ENCODE data around the gene KIAA1217.

Gene KIAA1217, protein sequence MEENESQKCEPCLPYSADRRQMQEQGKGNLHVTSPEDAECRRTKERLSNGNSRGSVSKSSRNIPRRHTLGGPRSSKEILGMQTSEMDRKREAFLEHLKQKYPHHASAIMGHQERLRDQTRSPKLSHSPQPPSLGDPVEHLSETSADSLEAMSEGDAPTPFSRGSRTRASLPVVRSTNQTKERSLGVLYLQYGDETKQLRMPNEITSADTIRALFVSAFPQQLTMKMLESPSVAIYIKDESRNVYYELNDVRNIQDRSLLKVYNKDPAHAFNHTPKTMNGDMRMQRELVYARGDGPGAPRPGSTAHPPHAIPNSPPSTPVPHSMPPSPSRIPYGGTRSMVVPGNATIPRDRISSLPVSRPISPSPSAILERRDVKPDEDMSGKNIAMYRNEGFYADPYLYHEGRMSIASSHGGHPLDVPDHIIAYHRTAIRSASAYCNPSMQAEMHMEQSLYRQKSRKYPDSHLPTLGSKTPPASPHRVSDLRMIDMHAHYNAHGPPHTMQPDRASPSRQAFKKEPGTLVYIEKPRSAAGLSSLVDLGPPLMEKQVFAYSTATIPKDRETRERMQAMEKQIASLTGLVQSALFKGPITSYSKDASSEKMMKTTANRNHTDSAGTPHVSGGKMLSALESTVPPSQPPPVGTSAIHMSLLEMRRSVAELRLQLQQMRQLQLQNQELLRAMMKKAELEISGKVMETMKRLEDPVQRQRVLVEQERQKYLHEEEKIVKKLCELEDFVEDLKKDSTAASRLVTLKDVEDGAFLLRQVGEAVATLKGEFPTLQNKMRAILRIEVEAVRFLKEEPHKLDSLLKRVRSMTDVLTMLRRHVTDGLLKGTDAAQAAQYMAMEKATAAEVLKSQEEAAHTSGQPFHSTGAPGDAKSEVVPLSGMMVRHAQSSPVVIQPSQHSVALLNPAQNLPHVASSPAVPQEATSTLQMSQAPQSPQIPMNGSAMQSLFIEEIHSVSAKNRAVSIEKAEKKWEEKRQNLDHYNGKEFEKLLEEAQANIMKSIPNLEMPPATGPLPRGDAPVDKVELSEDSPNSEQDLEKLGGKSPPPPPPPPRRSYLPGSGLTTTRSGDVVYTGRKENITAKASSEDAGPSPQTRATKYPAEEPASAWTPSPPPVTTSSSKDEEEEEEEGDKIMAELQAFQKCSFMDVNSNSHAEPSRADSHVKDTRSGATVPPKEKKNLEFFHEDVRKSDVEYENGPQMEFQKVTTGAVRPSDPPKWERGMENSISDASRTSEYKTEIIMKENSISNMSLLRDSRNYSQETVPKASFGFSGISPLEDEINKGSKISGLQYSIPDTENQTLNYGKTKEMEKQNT (N-terminal part only)
- long read RNA-seq, donor 1, full-length matches to known transcripts: 3 of 20 reads
- long read RNA-seq, donor 1, partial matches to known transcripts: 17 of 20 reads
- long read RNA-seq, donor 1, other reads (novel, unspliced or antisense): 0 of 20 reads
- long read RNA-seq, donor 2, partial matches to known transcripts: 22 of 23 reads
- long read RNA-seq, donor 2, other reads (novel, unspliced or antisense): 0 of 23 reads
- long read RNA-seq, donor 3, partial matches to known transcripts: 28 of 29 reads
- long read RNA-seq, donor 3, other reads (novel, unspliced or antisense): 0 of 29 reads
- long read RNA-seq, donor 4, full-length matches to known transcripts: 5 of 35 reads
- long read RNA-seq, donor 4, partial matches to known transcripts: 30 of 35 reads
- long read RNA-seq, donor 4, other reads (novel, unspliced or antisense): 0 of 35 reads
- long read RNA-seq, donor 5, partial matches to known transcripts: 10 of 11 reads
- long read RNA-seq, donor 5, other reads (novel, unspliced or antisense): 0 of 11 reads
- long read RNA-seq, donor 6, partial matches to known transcripts: 14 of 16 reads
- long read RNA-seq, donor 6, other reads (novel, unspliced or antisense): 0 of 16 reads
- long read RNA-seq, donor 7, partial matches to known transcripts: 60 of 61 reads
- long read RNA-seq, donor 7, other reads (novel, unspliced or antisense): 0 of 61 reads
- long read RNA-seq, donor 8, partial matches to known transcripts: 19 of 19 reads
- long read RNA-seq, donor 8, other reads (novel, unspliced or antisense): 0 of 19 reads

DNA sequence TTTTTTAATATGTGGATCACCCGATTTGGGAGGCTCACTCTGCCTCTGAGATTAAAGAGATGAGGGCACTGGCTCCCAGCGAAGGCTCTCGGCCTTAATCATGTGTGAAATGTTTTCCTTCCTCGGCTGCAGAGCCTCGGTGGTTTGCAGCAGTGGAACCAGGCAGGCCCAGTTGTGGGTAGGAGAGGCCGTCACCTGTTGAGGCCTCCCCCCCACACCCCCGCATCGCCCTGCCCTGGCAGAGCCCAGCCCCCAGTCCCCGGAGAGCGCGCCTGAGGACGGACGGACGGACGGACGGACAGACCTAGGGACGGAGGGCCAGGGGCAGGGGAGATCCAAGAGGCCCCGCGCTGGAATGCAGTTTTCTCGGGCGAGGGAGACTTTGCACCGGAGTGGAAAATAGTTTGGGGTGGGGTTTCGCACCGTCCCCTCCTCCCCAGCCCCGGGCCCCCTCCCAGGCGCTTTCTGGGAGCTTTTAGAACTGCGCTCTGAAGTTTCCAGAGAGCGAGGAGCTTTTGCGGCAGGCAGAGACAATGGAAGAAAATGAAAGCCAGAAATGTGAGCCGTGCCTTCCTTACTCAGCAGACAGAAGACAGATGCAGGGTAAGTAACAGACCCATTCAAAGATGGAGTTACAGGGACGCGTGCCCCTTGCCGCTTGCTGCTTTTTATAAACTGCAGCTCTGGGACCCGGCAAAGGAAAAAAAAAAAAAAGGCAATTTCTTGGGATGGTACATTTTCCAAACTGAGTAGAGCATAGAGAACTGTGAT is at the start of gene KIAA1217:
KIAA1217 (plus strand) TSS at position 478 of the 771 bp plus-strand sequence; CDS start at position 534, 56 bp downstream.
- peak; percentile 71 for DNase-seq

DNA sequence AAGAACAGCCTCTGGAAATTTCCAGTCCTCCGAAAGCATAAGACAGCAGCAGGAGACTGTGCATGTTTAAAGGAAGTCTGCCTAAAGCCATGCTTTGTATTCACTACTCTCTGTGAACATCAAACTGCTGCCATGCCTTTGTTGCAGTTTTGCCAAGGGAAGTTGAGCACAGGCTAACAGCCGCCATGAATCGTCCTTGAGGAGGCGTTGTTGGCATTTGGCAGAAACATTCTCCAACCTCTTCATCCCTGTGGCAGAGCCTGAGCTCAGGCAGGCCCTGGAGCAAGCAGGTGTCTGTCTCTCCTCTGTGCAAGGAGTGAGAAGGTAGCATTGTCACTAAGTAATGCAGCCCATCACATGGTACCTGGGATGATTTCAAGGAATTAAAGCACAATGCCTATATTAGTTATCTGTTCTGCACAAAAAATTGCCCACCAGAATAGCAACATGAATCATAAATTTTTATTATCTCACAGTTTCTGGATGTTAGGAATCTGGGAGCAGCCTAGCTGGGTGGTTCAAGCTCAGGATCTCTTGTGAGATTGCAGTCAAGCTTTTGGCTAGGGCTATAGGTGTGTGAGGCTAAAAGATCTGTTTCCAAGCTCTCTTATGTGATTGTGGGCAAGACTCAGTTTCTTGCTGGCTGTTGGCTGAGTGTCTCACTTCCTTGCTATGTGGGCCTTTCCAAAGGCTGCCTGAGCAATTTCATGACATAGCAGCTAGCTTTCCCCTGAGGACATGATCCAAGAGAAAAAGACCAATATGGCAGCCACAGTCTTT is 46.5 kb upstream of the KIAA1217 start:
- DNase-seq: no peak

DNA sequence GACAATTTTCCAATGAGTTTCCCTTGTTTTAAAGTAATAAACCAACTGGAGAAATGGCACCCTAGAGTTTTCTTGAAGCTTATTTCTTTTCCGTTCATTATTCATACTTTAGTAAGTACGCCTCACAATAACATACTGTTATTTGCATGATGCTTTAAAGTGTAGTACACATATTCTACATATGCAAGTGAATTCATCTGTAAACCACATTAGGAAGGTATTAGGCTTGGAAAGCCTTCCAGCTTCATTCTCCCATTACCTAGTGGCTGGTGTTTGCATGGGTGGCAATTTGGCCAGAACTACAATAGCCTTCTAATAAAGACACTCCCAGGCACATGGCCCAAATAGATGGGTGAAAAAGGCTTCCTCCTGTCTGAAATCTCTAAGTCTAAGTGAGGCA is 45.5 kb upstream of the KIAA1217 start:
- DNase-seq: no peak

DNA sequence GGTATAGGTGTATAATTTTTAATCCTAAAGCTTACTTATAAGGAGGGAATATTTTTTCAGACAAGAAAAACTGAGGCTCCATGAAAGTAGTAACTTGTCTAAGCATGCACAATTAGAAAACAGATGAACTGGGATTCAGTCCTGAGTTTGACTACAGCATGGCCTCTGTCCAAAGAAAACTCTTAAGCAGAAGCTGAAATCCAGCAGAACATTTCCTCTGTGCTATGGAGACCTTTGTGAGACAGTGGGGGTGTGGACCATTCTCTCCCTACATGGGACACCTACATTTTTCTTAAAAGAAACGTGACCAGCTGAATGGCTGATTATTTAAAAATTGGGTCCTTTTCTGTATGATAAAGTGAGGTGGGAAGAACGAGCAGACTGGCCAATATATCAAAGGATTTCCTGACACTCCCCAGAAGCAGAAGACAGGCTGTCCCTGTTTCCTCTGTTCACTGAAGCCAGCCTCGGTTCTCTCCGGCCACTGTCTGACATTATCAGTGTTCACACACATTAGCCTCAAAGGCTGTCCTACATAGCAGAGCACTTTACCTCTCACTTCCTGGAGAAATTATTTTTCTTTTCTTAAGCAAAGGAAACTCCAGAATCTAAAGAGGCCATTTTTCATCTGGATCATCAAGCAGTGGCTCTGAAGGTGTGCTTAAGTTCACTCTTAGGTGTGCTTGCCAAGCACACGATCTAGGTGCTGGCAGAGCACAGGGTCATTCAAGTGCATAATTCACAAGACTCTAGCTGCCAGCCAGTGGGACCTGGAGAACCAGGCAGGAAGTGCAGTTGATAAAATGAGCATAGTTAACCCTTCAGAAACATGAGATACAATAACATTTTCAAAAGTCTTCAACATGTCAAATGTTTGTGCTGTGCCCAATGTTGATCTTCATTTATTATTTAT is 40.4 kb upstream of the KIAA1217 start:
- DNase-seq: no peak

DNA sequence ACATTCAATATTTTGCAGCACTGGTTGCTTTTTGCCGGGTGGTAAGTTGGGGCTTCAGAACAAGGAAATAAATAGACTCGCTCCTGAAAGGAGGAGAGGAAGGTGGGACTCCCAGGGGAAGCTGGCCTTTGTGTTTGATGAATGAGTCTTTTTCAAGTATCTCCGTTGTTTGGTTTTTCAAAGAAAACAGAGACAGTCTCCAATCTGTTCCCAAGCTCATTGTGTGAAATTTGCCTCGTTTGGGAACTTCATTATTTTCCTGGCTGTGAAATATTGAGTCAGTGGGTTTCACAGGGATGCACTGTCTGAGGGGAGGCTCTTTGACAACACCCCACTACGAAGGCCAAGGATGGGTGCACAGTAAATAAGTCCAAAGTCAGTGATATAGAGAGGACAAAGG is 38.7 kb upstream of the KIAA1217 start:
- no peak for DNase-seq

DNA sequence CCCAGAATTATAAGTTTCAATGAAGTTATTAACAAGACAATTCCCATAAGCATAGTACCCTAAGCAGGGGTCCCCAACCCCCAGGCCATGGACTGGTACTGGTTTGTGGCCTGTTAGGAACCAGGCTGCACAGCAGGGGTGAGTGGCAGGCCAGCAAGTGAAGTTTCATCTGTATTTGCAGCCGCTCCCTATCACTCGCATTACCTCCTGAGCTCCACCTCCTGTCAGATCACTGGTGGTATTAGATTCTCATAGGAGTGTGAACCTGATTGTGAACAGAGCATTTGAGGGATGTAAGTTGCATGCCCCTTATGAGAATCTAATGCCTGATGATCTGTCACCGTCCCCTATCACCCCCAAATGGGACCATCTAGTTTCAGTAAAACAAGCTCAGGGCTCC is 36.0 kb upstream of the KIAA1217 start:
- DNase-seq: no peak

DNA sequence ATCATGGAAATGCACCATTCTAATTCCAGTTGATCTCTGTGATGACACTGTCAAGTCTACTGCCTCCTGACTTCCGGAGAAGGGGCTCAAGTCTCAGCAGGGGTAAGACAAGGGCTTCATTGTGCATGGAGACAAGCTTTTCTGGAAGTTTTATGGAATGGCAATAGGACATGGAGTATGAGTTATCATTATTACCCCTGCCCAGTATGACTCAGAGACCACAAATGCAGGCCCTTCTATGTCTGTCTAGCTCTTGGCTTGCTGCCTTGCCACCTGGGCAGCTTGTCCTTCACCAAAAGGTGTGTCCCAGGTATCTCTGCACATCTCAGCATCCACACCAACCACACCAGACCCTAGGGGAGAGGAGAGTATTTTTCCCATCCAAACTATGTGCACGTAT is 34.9 kb upstream of the KIAA1217 start:
- DNase-seq: no peak

DNA sequence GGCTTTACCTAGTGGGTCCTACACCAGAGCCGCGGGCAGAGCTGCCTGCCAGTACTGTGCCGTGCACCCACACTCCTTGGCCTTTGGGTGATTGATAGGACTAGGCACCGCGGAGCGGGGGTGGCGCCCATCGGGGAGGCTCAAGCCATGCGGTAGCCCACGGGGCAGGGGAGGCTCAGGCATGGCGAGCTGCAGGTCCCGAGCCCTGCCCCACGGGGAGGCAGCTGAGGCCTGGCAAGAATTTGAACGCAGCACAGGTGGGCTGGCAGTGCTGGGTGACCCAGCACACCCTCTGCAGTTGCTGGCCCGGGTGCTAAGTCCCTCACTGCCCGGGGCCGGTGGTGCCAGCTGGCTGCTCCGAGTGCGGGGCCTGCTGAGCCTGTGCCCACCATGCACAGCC is 32.3 kb upstream of the KIAA1217 start:
- no peak for DNase-seq

DNA sequence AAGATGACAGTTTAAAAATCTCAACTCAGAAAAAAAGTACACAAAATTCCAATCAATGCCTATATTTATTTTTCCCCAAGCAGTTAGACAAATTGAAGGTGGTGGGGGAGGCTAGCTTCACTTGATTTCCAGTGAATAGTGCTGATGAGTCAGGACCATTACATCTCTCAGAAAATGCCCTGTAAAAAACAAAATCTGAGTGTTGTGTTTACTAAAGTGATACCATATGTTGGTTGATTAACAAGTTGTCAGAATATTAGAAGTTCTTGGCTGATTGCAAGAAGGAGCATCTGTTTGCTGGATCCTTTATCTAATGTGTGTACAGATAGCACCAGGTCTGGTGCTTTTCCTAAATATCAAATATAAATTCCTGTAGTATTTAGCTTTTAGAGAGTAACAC is 31.3 kb upstream of the KIAA1217 start:
- DNase-seq: no peak

DNA sequence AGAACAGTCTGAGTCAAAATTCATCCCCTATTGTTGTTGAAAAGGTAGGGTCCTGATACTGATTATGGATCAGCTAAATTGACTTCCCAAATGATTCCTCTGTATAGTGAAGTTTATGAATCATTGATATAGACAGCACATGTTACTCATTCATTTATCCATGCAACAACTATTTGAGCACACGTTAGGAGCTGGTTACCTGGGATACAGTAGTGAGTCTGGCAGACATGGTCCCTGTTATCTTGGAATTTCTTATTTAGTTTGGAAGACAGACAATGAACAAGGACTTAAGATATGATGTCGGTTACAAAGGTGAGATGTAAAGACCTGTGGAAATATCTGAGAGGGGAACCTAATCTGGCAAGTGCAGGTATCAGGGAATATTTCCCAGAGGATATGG is 28.0 kb upstream of the KIAA1217 start:
- DNase-seq: no peak

DNA sequence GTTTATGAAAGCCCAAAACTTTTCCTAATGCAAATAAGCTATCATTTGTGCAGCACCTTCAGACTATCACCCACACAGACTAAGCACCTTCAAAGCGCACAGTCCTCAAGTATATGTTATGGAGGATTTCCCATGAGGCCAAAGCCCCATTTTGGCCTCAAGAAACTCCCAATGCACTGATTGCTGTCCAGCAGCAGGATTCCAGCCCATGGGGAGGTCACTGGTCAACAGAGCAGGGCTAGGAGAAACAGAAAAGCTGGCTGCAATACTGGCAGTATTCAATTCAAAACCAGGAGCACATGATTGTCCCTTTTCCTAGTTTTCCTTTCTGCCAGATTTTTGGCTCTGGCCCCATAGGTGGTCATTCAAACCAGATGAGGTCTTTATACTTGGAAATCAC is 24.5 kb upstream of the KIAA1217 start:
- DNase-seq: no peak

DNA sequence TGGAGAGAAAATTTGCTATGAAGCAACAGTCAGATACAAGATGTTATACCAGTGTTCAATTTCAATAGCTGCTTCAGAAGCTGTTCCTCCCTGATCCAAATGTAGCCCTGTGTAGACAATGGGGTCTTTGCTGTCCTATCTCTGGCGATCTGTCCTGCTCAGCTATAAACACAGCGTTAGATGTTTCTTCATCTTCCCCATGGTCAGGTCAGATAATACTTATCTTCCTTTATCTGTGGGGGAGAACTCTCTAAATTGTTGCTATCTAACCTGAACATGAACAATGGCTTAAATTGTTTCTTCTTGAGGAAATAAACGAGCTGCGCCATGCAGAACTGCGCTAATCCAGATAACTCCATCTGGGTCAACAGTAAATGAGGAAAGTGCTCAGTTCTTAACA is 15.6 kb upstream of the KIAA1217 start:
- no peak for DNase-seq

DNA sequence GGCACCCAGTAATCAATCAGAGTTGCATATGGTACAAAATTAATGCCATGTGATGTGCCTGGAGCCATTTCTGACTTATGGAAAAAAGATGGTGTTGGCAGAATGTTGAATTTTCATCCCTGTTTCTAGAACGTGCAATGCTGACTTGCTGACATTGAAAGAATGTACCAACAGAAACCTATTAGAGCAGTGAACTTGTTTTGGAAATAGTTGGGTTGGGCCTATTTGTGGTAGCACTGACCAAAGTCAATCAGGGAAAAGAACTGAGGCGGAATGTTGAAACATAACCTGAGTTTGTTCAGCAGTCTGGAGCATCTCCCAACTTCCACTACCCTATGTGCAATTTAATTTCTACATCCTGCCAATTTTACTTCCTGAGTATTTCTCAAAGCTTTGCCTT is 11.7 kb upstream of the KIAA1217 start:
- DNase-seq: no peak

DNA sequence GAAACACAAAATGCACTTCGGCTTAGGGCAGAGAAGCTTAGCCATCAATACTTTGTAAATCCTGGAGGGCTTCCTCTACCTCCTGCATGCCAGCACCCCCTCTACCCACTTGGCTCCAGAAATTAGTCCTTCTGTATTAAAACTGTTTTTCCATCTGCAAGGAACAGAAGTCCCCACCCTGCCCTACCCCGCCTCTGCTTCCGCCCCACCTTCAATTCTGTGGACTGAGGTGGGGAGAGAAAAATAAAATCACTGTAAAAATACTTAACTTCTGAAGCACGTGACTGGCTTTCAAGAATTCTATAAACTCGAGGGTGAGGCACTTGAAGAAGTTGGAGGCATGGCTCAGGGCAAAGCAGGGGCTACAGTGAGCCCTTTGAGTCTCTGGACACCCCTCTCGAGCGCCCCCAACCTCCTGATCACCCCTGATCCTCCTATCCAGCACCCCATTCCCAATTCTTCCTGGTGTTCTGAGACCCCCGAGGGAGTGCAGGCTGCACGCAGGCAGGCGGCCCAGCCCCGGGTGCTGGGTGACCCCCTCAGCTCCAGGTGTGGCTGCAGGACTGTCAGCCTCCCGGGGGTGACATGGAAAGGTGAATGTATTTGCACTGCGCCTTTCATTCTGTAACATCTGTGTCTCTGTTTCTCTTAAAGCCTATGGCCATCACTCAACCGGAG is 7.3 kb upstream of the KIAA1217 start:
- DNase-seq: peak; percentile 47

DNA sequence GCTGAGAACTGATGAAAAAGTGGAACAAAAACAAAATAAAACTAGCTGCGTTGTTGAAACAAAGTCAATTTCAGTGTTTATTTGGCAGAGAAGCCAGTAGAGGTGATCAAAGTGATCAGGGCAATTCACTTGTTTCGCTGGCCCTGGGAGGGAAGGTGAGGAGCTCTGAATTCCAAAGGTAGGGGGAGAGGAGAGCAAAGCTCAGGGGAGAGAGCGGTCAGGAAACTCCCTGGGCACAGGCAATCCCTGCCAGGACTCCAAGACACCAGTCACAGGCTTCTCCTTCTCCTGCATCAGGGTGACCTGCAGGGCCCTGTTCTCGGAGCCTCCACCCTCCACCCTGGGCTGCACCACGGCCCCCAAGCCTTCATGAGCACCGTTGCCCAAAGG is 6.8 kb upstream of the KIAA1217 start:
- DNase-seq: peak; percentile 57

DNA sequence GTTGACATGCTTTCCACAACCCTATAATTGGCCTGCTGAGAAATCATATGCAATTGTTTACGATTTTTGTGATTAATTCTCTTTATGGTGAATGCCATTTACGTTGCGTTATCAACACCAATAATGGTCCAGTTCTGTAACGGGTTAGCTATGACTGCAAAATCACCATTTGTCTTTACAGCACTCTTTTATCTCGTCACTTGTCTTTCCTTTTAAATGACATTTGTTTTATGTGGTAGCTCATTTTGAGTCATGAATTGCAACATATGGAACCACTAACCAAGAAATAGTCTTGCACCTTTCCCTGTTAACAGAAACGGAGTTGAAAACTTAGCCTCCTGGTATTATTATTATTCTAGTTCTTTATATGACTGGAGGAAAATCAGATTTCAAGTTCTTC is 3.1 kb upstream of the KIAA1217 start:
- DNase-seq: no peak

DNA sequence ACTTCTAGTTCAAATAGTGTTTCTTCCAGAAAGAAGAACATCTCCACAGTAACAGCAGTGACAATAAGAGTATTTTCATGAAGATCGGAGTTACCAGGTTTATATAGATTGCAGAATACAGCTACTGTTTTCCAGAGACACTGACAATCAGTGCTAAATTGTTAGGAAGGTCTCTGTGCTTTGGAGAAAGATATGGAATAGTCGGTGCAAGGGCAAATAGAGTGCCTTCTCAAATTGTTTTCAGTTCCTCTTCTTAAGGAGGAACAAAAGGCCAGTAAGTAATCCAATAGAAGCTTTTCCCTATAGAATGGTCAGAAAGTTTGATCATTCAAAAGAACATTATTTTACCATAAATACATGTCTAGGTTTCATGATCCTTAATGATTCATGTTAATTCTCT is 2.6 kb upstream of the KIAA1217 start:
- DNase-seq: no peak

DNA sequence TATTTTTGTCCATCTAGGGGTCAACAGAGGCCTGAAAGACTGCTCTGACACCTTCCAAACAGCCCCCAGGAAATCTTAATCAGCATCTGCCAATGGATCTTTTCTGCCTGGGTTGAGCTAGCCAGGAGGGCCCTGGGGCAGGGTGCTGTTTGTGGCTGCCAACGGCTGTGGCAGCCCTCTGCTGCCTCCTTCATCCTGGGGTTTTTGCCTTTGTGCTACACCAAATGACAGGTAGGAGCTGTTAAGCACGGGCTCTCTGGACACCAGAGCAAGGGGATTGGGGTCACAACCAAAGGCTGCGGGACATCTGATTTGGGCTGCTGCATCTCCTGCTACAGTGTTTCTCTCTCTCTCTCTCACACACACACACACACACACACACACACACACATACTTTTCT is 2.0 kb upstream of the KIAA1217 start:
- no peak for DNase-seq
